Measurements from ENCODE around the gene OR5C1. TPM values are rescaled to one million over a fixed set of nuclear protein-coding genes. Genes with fewer than 3 reads are reported as not detected.

OR5C1 gene
- polyA plus RNA-seq, 2 of the 4 experiments (the other 2 are of a cell fraction), result not detected

GRCh38 chr9:122789256-122790046 lies 718 bp downstream of the OR5C1 start:
- Histone ChIP-seq H3K9me3 (no peaks in the 10 kb centered on the region), H3K4me3 (no peak overlapping the region), H3K4me2 (no peak overlapping the region), H3K4me1 (peaks cover 9% of the 10 kb centered on the region; the same call in 1 of the 3 replicates), H3K27ac (no peak overlapping the region)
- TF ChIP-seq RFX5 (IDR thresholded peaks at IDR 0.05) (no peak), TFCP2L1 (CRISPR knock-in tag; IDR thresholded peaks at IDR 0.05) (no peak), POLR2AphosphoS2 (conservative IDR thresholded peaks at IDR 0.05; ENCODE audit: low read length) (no peak), CEBPB (IDR thresholded peaks at IDR 0.05) (no peak), GATA3 (IDR thresholded peaks at IDR 0.05; ENCODE audit: borderline replicate concordance) (no peak), JUNB (IDR thresholded peaks at IDR 0.05) (no peak), KDM1A (IDR thresholded peaks at IDR 0.05; ENCODE audit: low read depth) (no peak), ZC3H11A (IDR thresholded peaks at IDR 0.05) (no peak), MAZ (IDR thresholded peaks at IDR 0.05; ENCODE audit: borderline replicate concordance, low read depth, low read length) (no peak), HOXA7 (CRISPR knock-in tag; IDR thresholded peaks at IDR 0.05) (no peak), EHF (CRISPR knock-in tag; IDR thresholded peaks at IDR 0.05) (no peak)
- ChIA-PET CTCF (interaction anchor here (1.1 kb wide), 1 partner anchor 12 kb away, joined by 3 read pairs; no protein-coding TSS in a partner anchor), POLR2A (no interaction called here)
- ATAC-seq (peak in 1 of 2 experiments; percentile 33; a peak in 2 of 6 replicates), DNase-seq (ENCODE audit: low read depth in 1 of 2, low spot score in 1 of 2) (no peak), FAIRE-seq (no peak)
- 75% methylated on average over 27 of the region's 28 CpGs for WGBS (ENCODE audit: missing lambda C conversion rate)

- Histone ChIP-seq H3K4me3 (no peak overlapping the region), H3K27ac (no peak overlapping the region), H3K4me1 (no peaks in the 10 kb centered on the region), H3K9me3 (no peaks in the 10 kb centered on the region), H3K4me2 (no peak overlapping the region)
- TF ChIP-seq FOSL2 (IDR thresholded peaks at IDR 0.05) (no peak), FOSL2 (CRISPR knock-in tag; IDR thresholded peaks at IDR 0.05) (no peak), ZC3H11A (IDR thresholded peaks at IDR 0.05) (peak; percentile 84)
- no peak for DNase-seq (ENCODE audit: low read depth in 1 of 2, low spot score in 1 of 2)
- CTCF ChIA-PET, result interaction anchor here (1.6 kb wide), 1 partner anchor 17 kb away, joined by 8 read pairs; no protein-coding TSS in a partner anchor
- POLR2A ChIA-PET, result no interaction called here
- FAIRE-seq, result no peak
- ATAC-seq, result no peak
- WGBS (ENCODE audit: missing lambda C conversion rate), result 38% methylated on average over 5 of the region's 5 CpGs
Observed at GRCh38 chr9:122791872-122792669, 3.3 kb downstream of the OR5C1 start.

GRCh38 chr9:122797316-122798063 lies 8.8 kb downstream of the OR5C1 start:
- Histone ChIP-seq H3K4me2 (no peak overlapping the region), H3K4me3 (no peak overlapping the region), H3K4me1 (no peaks in the 10 kb centered on the region), H3K27ac (no peak overlapping the region), H3K9me3 (no peaks in the 10 kb centered on the region)
- FAIRE-seq, result no peak
- TF ChIP-seq RAD21 (conservative IDR thresholded peaks at IDR 0.05 in 1 of 2, IDR thresholded peaks at IDR 0.05 in 1 of 2) (peak in 1 of 2 experiments; percentile 28; a peak in 1 of 5 replicates), CEBPB (IDR thresholded peaks at IDR 0.05) (no peak), MAX (IDR thresholded peaks at IDR 0.05) (no peak), RARB (CRISPR knock-in tag; IDR thresholded peaks at IDR 0.05) (no peak), REST (IDR thresholded peaks at IDR 0.05) (no peak), HEYL (CRISPR knock-in tag; IDR thresholded peaks at IDR 0.05) (no peak), CHD2 (IDR thresholded peaks at IDR 0.05; ENCODE audit: low read length, partially characterized antibody) (no peak)
- no peak for DNase-seq (ENCODE audit: low read depth in 1 of 2, low spot score in 1 of 2)
- CTCF ChIA-PET, result no interaction called here
- POLR2A ChIA-PET, result no interaction called here
- 35% methylated on average over 6 of the region's 6 CpGs for WGBS (ENCODE audit: missing lambda C conversion rate)
- ATAC-seq, result peak; percentile 54 to 72; a peak in 5 of 6 replicates

Data from A549 (cell line).